IMR-90 (cell line): ENCODE measurements around the gene KATNAL2. TPM values are rescaled to one million over a fixed set of nuclear protein-coding genes. Genes with fewer than 3 reads are reported as not detected.

Experiments
- ATAC-seq: fragments of 200-7000 bp; cut with Tn5 transposase; 2 replicates; pipeline ENCODE4 v1.9.1; 2020; ENCODE audit warnings: low read depth, mild to moderate bottlenecking, moderate library complexity
- BruUV-seq: library from RNA; stranded (reverse); fragments of 400-500 nt; replicated peaks from 2 replicates; lab custom pipeline; 2021; lab: Mats Ljungman, UMichigan
- CTCF ChIA-PET: fragments of 300-600 bp; formaldehyde crosslinking; extraction: SDS; loops from one replicate; lab custom pipeline; 2021; ENCODE audit warnings: antibody characterized with exemption; lab: Yijun Ruan, JAX
- POLR2A ChIA-PET: fragments of 300-600 bp; sonication (Branson Sonifier 250); formaldehyde crosslinking; loops from one replicate; lab custom pipeline; 2022; ENCODE audit warnings: antibody characterized with exemption; ENCODE audit not compliant: unreplicated experiment; lab: Charles Lee
- DNase-seq: peaks from one replicate; pipeline ENCODE4 v3.0.0; 2013
- H2AFZ ChIP-seq: replicated peaks from 2 replicates; pipeline ENCODE3; 2013; ENCODE audit warnings: low read length, mild to moderate bottlenecking; ENCODE audit not compliant: poor library complexity
- H2AK5ac ChIP-seq: 2 replicates; pipeline ENCODE4 v1.6.1; 2013; ENCODE audit warnings: low read depth, low read length, inconsistent platforms
- H2AK9ac ChIP-seq: replicated peaks from 2 replicates; pipeline ENCODE3; 2013; ENCODE audit warnings: mild to moderate bottlenecking, low read depth, low read length, moderate library complexity; ENCODE audit not compliant: poor library complexity
- H2BK120ac ChIP-seq: 2 replicates; pipeline ENCODE4 v1.6.1; 2013; ENCODE audit warnings: low read depth, low read length, inconsistent platforms
- H2BK15ac ChIP-seq: 3 replicates; pipeline ENCODE4 v1.6.1; 2013; ENCODE audit warnings: low read depth, low read length, inconsistent platforms
- H2BK20ac ChIP-seq: 2 replicates; pipeline ENCODE4 v1.6.1; 2013; ENCODE audit warnings: low read depth, mild to moderate bottlenecking, inconsistent platforms, low read length, moderate library complexity
- H2BK5ac ChIP-seq: 2 replicates; pipeline ENCODE4 v1.6.1; 2013; ENCODE audit warnings: mild to moderate bottlenecking, low read depth, low read length, inconsistent platforms; ENCODE audit not compliant: poor library complexity, severe bottlenecking
- H3K14ac ChIP-seq: replicated peaks from 2 replicates; pipeline ENCODE4 v1.6.1; 2013; ENCODE audit warnings: low read depth, low read length, inconsistent platforms
- H3K18ac ChIP-seq: 2 replicates; pipeline ENCODE4 v1.6.1; 2013; ENCODE audit warnings: low read depth, low read length, control low read depth
- H3K23ac ChIP-seq: 2 replicates; pipeline ENCODE4 v1.6.1; 2013; ENCODE audit warnings: low read depth, low read length, inconsistent platforms
- H3K27ac ChIP-seq: 2 replicates; pipeline ENCODE4 v1.5.1; 2013; ENCODE audit warnings: mild to moderate bottlenecking, control low read depth, low read length; ENCODE audit not compliant: insufficient read depth
- H3K27me3 ChIP-seq: 2 replicates; pipeline ENCODE4 v1.6.1; 2013; ENCODE audit warnings: low read length; ENCODE audit not compliant: control insufficient read depth, insufficient read depth
- H3K36me3 ChIP-seq: 2 replicates; pipeline ENCODE4 v1.6.1; 2013; ENCODE audit warnings: low read length, mixed read lengths; ENCODE audit not compliant: control insufficient read depth, insufficient read depth
- H3K4ac ChIP-seq: 2 replicates; pipeline ENCODE4 v1.6.1; 2013; ENCODE audit warnings: low read depth, low read length, inconsistent platforms
- H3K4me1 ChIP-seq: 2 replicates; pipeline ENCODE4 v1.6.1; 2013; ENCODE audit warnings: low read length, mixed read lengths; ENCODE audit not compliant: control insufficient read depth, insufficient read depth
- H3K4me2 ChIP-seq: 2 replicates; pipeline ENCODE4 v1.6.1; 2013; ENCODE audit warnings: low read depth, mild to moderate bottlenecking, control low read depth, low read length, moderate library complexity
- H3K4me3 ChIP-seq: 2 replicates; pipeline ENCODE4 v1.5.1; 2013; ENCODE audit warnings: low read depth, mild to moderate bottlenecking, control low read depth, low read length, moderate library complexity; ENCODE audit not compliant: insufficient read depth
- H3K56ac ChIP-seq: 2 replicates; pipeline ENCODE4 v1.6.1; 2013; ENCODE audit warnings: low read length, inconsistent platforms; ENCODE audit not compliant: insufficient read depth; ENCODE audit errors: extremely low read depth
- H3K79me1 ChIP-seq, 2 experiments: 2 replicates each; pipeline ENCODE4 v1.6.1; 2013; ENCODE audit warnings: low read length in 2 of 2, inconsistent platforms in 1 of 2, low read depth in 1 of 2
- H3K9ac ChIP-seq: 2 replicates; pipeline ENCODE4 v1.6.1; 2013; ENCODE audit warnings: low read depth, low read length, control low read depth
- H3K9me1 ChIP-seq: 2 replicates; pipeline ENCODE4 v1.6.1; 2013; ENCODE audit warnings: low read length, inconsistent platforms; ENCODE audit not compliant: insufficient read depth
- H3K9me3 ChIP-seq: 2 replicates; pipeline ENCODE4 v1.6.1; 2013; ENCODE audit warnings: low read length; ENCODE audit not compliant: control insufficient read depth, insufficient read depth
- H4K20me1 ChIP-seq: 2 replicates; pipeline ENCODE4 v1.6.1; 2013; ENCODE audit warnings: low read length, inconsistent platforms; ENCODE audit not compliant: insufficient read depth
- H4K5ac ChIP-seq: 2 replicates; pipeline ENCODE4 v1.6.1; 2013; ENCODE audit warnings: mild to moderate bottlenecking, low read depth, low read length, control low read depth
- H4K8ac ChIP-seq, 2 experiments: 2 replicates each; pipeline ENCODE4 v1.6.1; 2013; ENCODE audit warnings: low read depth in 2 of 2, low read length in 2 of 2, control low read depth in 1 of 2, inconsistent platforms in 1 of 2
- H4K91ac ChIP-seq: 2 replicates; pipeline ENCODE4 v1.6.1; 2013; ENCODE audit warnings: low read depth, low read length, inconsistent platforms; ENCODE audit not compliant: insufficient read depth
- BHLHE40 ChIP-seq: fragments of 150-350 bp; IDR thresholded peaks from 2 replicates; pipeline ENCODE4 v1.6.1; 2016; ENCODE audit warnings: mild to moderate bottlenecking, low read depth, low read length
- CHD1 ChIP-seq: IDR thresholded peaks from 2 replicates; pipeline ENCODE4 v1.6.1; 2012; ENCODE audit warnings: low read depth, low read length, improper control_type of control experiment
- FOS ChIP-seq: fragments of 150-350 bp; IDR thresholded peaks from 2 replicates; pipeline ENCODE4 v1.6.1; 2016; ENCODE audit warnings: low read depth, low read length
- MAFK ChIP-seq: IDR thresholded peaks from 2 replicates; pipeline ENCODE4 v1.6.1; 2012; ENCODE audit warnings: low read depth, low read length, improper control_type of control experiment
- NFE2L2 ChIP-seq: fragments of 150-350 bp; IDR thresholded peaks from 2 replicates; pipeline ENCODE4 v1.6.1; 2016; ENCODE audit warnings: low read depth, mild to moderate bottlenecking, low read length
- RCOR1 ChIP-seq: IDR thresholded peaks from 2 replicates; pipeline ENCODE4 v1.6.1; 2012; ENCODE audit warnings: mild to moderate bottlenecking, low read length, improper control_type of control experiment; ENCODE audit not compliant: insufficient replicate concordance
- RFX5 ChIP-seq: IDR thresholded peaks from 2 replicates; pipeline ENCODE4 v1.8.0; 2012; ENCODE audit warnings: low read depth, mild to moderate bottlenecking, low read length, moderate library complexity
- SMC3 ChIP-seq: fragments of 150-350 bp; IDR thresholded peaks from 2 replicates; pipeline ENCODE4 v1.6.1; 2016; ENCODE audit warnings: low read depth, mild to moderate bottlenecking, antibody characterized with exemption, low read length, moderate library complexity
- WGBS, 2 experiments: methylation state at CpG; one replicate each; pipeline versions ENCODE4 v1.1.5 to v1.1.7; 2013; ENCODE audit warnings: missing lambda C conversion rate in 2 of 2; ENCODE audit not compliant: insufficient read length in 1 of 2; ENCODE audit errors: extremely low coverage in 2 of 2; 5-methylcytosine and 5-hydroxymethylcytosine counted together
- dilution Hi-C: fragments of 300-500 bp; cut with HindIII; formaldehyde crosslinking; loops from one replicate; pipeline ENCODE4 v1.14.3; 2018; ENCODE audit warnings: low sequenced_read_pairs; ENCODE audit not compliant: unreplicated experiment
- in situ Hi-C: fragments of 300-500 bp; cut with MboI; formaldehyde crosslinking; loops from 3 replicates; pipeline ENCODE4 v1.14.3; 2019; ENCODE audit warnings: low sequenced_read_pairs, inconsistent platforms, mixed read lengths
- intact Hi-C: fragments of 100-400 bp; cut with micrococcal nuclease; formaldehyde crosslinking; loops from 2 replicates; pipeline ENCODE4 v1.10.0; 2022
- polyA plus RNA-seq, 3 experiments: library from polyadenylated mRNA; depleted of rRNA; stranded (reverse); fragments of >200 nt; gene quantifications; 2 replicates each; pipeline ENCODE4 v1.2.3, GENCODE V29; 2012; ENCODE audit warnings: low replicate concordance in 1 of 3
- total RNA-seq: library from RNA; depleted of rRNA; stranded (reverse); fragments of >200 nt; gene quantifications from 2 replicates; pipeline ENCODE4 v1.2.3, GENCODE V29; 2012
- TF ChIP-seq, protein P1 (sequence below): fragments of 150-350 bp; IDR thresholded peaks from 2 replicates; pipeline ENCODE4 v1.6.1; 2017; ENCODE audit warnings: mild to moderate bottlenecking, antibody characterized with exemption, low read length, low read depth
- TF ChIP-seq, protein P2 (sequence below): conservative IDR thresholded peaks from 2 replicates; pipeline ENCODE4 v1.5.1; 2012; ENCODE audit warnings: mild to moderate bottlenecking, low read depth, low read length, improper control_type of control experiment

KATNAL2 gene
- total and polyA plus RNA-seq, 2 of the 4 experiments (the other 2 are of a cell fraction) = 0.90 to 2.3 TPM

DNA sequence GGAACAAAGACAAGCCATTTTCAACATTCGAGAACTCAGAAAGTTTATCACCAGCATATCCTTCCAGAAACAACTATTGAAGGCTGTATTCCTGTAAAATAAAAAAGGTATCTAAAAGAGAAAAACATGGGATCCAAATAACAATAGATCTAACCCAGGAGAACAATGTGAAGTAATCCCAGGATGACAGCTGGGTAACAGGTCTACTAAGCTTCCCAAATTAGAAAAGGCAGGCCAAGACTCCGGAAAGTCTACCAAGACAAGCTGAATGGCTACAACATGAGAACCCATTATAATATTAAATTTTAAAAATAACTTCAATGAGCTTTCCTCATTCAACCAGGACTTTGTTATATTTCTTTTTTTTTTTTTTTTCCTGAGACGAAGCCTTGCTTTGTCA, 6.5 kb upstream of the KATNAL2 start:
- BruUV-seq = no TSS peak
- TF ChIP-seq RCOR1 = no peak
- no peak for TF ChIP-seq BHLHE40
- TF ChIP-seq NFE2L2 = no peak
- TF ChIP-seq RFX5 = no peak
- no peak for TF ChIP-seq CHD1
- no peak for TF ChIP-seq MAFK
- TF ChIP-seq FOS = no peak
- TF ChIP-seq, protein P1, sequence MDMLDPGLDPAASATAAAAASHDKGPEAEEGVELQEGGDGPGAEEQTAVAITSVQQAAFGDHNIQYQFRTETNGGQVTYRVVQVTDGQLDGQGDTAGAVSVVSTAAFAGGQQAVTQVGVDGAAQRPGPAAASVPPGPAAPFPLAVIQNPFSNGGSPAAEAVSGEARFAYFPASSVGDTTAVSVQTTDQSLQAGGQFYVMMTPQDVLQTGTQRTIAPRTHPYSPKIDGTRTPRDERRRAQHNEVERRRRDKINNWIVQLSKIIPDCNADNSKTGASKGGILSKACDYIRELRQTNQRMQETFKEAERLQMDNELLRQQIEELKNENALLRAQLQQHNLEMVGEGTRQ = no peak
- TF ChIP-seq, protein P2, sequence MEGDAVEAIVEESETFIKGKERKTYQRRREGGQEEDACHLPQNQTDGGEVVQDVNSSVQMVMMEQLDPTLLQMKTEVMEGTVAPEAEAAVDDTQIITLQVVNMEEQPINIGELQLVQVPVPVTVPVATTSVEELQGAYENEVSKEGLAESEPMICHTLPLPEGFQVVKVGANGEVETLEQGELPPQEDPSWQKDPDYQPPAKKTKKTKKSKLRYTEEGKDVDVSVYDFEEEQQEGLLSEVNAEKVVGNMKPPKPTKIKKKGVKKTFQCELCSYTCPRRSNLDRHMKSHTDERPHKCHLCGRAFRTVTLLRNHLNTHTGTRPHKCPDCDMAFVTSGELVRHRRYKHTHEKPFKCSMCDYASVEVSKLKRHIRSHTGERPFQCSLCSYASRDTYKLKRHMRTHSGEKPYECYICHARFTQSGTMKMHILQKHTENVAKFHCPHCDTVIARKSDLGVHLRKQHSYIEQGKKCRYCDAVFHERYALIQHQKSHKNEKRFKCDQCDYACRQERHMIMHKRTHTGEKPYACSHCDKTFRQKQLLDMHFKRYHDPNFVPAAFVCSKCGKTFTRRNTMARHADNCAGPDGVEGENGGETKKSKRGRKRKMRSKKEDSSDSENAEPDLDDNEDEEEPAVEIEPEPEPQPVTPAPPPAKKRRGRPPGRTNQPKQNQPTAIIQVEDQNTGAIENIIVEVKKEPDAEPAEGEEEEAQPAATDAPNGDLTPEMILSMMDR = no peak
- TF ChIP-seq SMC3 = no peak

More for the DNA sequence above, 6.5 kb upstream of the KATNAL2 start:
- DNase-seq (no peak), ATAC-seq (no peak)
- WGBS, 2 experiments = no CpG with 5 or more reads among the region's 3 CpGs
- H3K4me3 ChIP-seq = no peak overlapping the region
- H3K79me1 ChIP-seq = peaks cover 15 to 55% of the 10 kb centered on the region in 2 experiments
- no peak overlapping the region for H3K18ac ChIP-seq
- H2AK5ac ChIP-seq = no peak overlapping the region
- no peak overlapping the region for H4K5ac ChIP-seq
- H3K27ac ChIP-seq = no peak overlapping the region
- H3K9me1 ChIP-seq = no peaks in the 10 kb centered on the region
- H3K27me3 ChIP-seq = no peaks in the 10 kb centered on the region
- H2AK9ac ChIP-seq = no peak overlapping the region
- POLR2A ChIA-PET = no interaction called here
- H3K4me2 ChIP-seq = no peak overlapping the region
- in situ Hi-C loops (no loop called here), intact Hi-C loops (no loop called here), dilution Hi-C loops (no loop called here)
- H3K56ac ChIP-seq = no peak overlapping the region
- peaks cover 2% of the 10 kb centered on the region; the same call in 1 of the 2 replicates for H3K4me1 ChIP-seq
- no peak overlapping the region for H3K9ac ChIP-seq
- H3K9me3 ChIP-seq = no peaks in the 10 kb centered on the region
- H2BK120ac ChIP-seq = no peak overlapping the region
- H3K36me3 ChIP-seq = no peaks in the 10 kb centered on the region
- no peak overlapping the region for H2BK20ac ChIP-seq
- no peak overlapping the region for H2AFZ ChIP-seq
- H2BK5ac ChIP-seq = no peak overlapping the region
- no peak overlapping the region for H4K8ac ChIP-seq
- H3K14ac ChIP-seq = no peak overlapping the region
- no peak overlapping the region for H4K91ac ChIP-seq
- H4K20me1 ChIP-seq = peaks cover 21% of the 10 kb centered on the region; the same call in 1 of the 2 replicates
- no peak overlapping the region for H3K4ac ChIP-seq
- no peak overlapping the region for H3K23ac ChIP-seq
- CTCF ChIA-PET = no interaction called here
- H2BK15ac ChIP-seq = no peak overlapping the region
